PFSK-1 (cell line): Measurements from ENCODE around the gene IER5.

Experiments
- POLR2AphosphoS5 ChIP-seq: IDR thresholded peaks from 2 replicates; pipeline ENCODE4 v1.6.1; 2012; ENCODE audit warnings: low read depth, mild to moderate bottlenecking, control low read depth, low read length, moderate library complexity
- REST ChIP-seq, 2 experiments: IDR thresholded peaks; 2 replicates each; pipeline versions ENCODE4 v1.6.1 to v1.8.0; 2011 to 2012; ENCODE audit warnings: low read depth in 2 of 2, low read length in 2 of 2, control low read depth in 1 of 2, inconsistent platforms in 1 of 2, mild to moderate bottlenecking in 1 of 2, moderate library complexity in 1 of 2; ENCODE audit not compliant: insufficient read depth in 1 of 2
- TAF1 ChIP-seq: IDR thresholded peaks from 2 replicates; pipeline ENCODE4 v1.6.1; 2012; ENCODE audit warnings: low read length, control low read depth, borderline replicate concordance; ENCODE audit not compliant: insufficient read depth

GRCh38 chr1:181126289-181126688 lies 37.8 kb downstream of the IER5 start:
- TF ChIP-seq POLR2AphosphoS5 (no peak), REST (IDR thresholded peaks at IDR 0.05; ENCODE audit: insufficient read depth in 1 of 2, low read depth in 2 of 2, low read length in 2 of 2) (no peak), TAF1 (no peak)
